Body of pancreas (tissue), 4 donors: ENCODE measurements around the gene IRS1. TPM values are rescaled to one million over a fixed set of nuclear protein-coding genes. Genes with fewer than 3 reads are reported as not detected.

ENCODE experiments used
- ATAC-seq: fragments of 150-250 bp; one replicate; pipeline ENCODE4 v1.9.1; 2016
- DNase-seq, 4 donors: peaks; one replicate each; pipeline ENCODE4 v3.0.0-alpha.2; 2019
- H3K27ac ChIP-seq, 4 donors: fragments of 200-600 bp; sonication (generic); 1 replicate in 3 of 4; 2 replicates in 1 of 4; pipeline versions ENCODE4 v1.5.1 to v1.6.1; 2016 to 2019; ENCODE audit warnings: mild to moderate bottlenecking in 1 of 4, mixed read lengths in 1 of 4, moderate library complexity in 1 of 4
- H3K27me3 ChIP-seq, 2 donors: fragments of 200-600 bp; sonication (generic); one replicate each; pipeline ENCODE4 v1.6.0; 2016; ENCODE audit warnings: mild to moderate bottlenecking in 1 of 2
- H3K36me3 ChIP-seq, 2 donors: fragments of 200-600 bp; sonication (generic); replicated peaks in 1 of 2; 2 replicates each; pipeline ENCODE4 v1.5.1; 2016; ENCODE audit warnings: low read depth in 2 of 2; ENCODE audit not compliant: insufficient read depth in 1 of 2
- H3K4me1 ChIP-seq: fragments of 200-600 bp; sonication (generic); one replicate; pipeline ENCODE4 v1.6.0; 2016
- H3K4me3 ChIP-seq, 2 donors: fragments of 200-600 bp; sonication (generic); 1 replicate in 1 of 2; 2 replicates in 1 of 2; pipeline ENCODE4 v1.5.1; 2016 to 2019
- H3K9me3 ChIP-seq, 3 donors: fragments of 200-600 bp; sonication (generic); 1 replicate in 2 of 3; 2 replicates in 1 of 3; pipeline ENCODE4 v1.5.1; 2016
- POLR2A ChIP-seq, 3 donors: fragments of 450-650 bp; IDR thresholded peaks; one replicate each; pipeline ENCODE4 v1.6.1; 2016; ENCODE audit warnings: antibody characterized with exemption in 3 of 3, mild to moderate bottlenecking in 2 of 3
- whole genome bisulfite sequencing, 2 donors: methylation state at CpG; one replicate each; pipeline ENCODE4 v1.1.5; 2017; 5-methylcytosine and 5-hydroxymethylcytosine counted together
- intact Hi-C: fragments of 100-400 bp; cut with DNase I; formaldehyde crosslinking; loops from one replicate; pipeline ENCODE4 v1.15.1; 2023
- total RNA-seq, 2 donors: library from RNA; depleted of rRNA; stranded (reverse); fragments of >200 nt; gene quantifications; one replicate each; pipeline ENCODE4 v1.1.0, GENCODE V29; 2016
- TF ChIP-seq, protein P1 (sequence below), 7 experiments: fragments of 450-650 bp in 4 of 7; fragments of 200-600 bp in 3 of 7; sonication (generic) in 3 of 7; IDR thresholded peaks; one replicate each; pipeline ENCODE4 v1.5.1; 2016 to 2019; ENCODE audit warnings: antibody characterized with exemption in 7 of 7

IRS1 gene
- total RNA-seq, 2 donors from 2014 or later: 8.2 to 9.6 TPM

DNA sequence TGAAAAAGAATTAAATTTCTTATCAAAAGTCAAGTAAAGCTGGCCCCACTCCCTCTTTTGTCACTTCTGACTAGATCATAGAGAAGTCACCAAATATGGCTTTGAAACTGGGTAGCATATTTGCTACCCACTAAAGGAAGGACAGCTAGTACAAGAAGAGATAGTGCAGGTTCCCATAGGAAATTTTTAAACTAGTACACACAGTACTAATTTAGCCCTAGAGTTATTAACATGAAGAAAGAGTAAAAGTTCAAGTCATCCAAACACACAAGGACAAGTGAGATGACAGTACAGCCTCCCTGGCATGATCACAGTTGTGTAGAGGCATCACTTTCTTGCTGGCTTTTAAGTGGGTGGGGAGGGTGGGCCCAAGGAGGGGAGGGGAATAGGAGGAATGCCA lies 100.9 kb downstream of the IRS1 start:
- Histone ChIP-seq H3K4me3 (no peak overlapping the region), H3K27ac (no peak overlapping the region)
- DNase-seq: no peak

DNA sequence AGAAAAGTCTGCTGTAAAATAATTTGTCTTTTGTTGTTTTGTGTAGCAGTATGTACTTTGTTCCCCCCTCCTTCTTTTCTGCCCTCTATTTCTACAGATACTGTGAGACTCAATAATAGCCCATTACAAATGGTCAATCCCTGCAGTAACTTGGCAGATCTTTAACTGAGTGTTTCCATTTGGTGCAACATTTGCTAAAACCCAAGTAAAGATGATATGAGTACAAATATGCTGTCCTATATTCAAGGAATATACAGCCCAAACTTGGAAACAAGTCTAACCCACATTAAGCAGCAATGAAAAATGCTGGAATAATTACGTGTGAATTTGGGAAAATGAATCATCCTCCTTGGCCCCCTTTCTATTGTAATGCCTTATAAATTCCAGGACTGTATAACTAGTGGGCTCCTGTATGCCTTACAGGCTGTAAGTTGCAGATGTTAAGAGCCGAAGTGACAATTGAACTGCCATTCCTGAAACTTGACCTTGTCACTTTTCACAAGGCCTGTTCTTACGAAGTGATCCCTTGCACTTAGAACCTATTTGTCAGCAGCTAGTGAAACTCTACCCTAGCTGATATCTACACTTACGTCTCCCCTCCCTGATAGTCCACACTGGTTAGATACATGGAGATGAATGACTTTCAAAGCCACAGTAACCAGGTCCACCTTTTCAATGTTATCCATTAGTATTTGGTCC lies 104.9 kb downstream of the IRS1 start:
- TF ChIP-seq, protein P1, sequence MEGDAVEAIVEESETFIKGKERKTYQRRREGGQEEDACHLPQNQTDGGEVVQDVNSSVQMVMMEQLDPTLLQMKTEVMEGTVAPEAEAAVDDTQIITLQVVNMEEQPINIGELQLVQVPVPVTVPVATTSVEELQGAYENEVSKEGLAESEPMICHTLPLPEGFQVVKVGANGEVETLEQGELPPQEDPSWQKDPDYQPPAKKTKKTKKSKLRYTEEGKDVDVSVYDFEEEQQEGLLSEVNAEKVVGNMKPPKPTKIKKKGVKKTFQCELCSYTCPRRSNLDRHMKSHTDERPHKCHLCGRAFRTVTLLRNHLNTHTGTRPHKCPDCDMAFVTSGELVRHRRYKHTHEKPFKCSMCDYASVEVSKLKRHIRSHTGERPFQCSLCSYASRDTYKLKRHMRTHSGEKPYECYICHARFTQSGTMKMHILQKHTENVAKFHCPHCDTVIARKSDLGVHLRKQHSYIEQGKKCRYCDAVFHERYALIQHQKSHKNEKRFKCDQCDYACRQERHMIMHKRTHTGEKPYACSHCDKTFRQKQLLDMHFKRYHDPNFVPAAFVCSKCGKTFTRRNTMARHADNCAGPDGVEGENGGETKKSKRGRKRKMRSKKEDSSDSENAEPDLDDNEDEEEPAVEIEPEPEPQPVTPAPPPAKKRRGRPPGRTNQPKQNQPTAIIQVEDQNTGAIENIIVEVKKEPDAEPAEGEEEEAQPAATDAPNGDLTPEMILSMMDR (IDR thresholded peaks at IDR 0.05): no peak
- no peak for TF ChIP-seq POLR2A (IDR thresholded peaks at IDR 0.05)
- intact Hi-C loops: no loop called here
- Histone ChIP-seq H3K4me1 (peaks cover 5% of the 10 kb centered on the region), H3K27ac (no peak overlapping the region), H3K36me3 (no peaks in the 10 kb centered on the region), H3K4me3 (no peak overlapping the region), H3K27me3 (no peaks in the 10 kb centered on the region), H3K9me3 (no peaks in the 10 kb centered on the region)
- DNase-seq (no peak), ATAC-seq (no peak)
- WGBS, 2 donors: 78 to 80% methylated on average over 4 of the region's 4 CpGs

More for the DNA sequence above, 100.9 kb downstream of the IRS1 start:
- no peak for ATAC-seq
- Histone ChIP-seq H3K9me3 (no peaks in the 10 kb centered on the region), H3K4me1 (no peaks in the 10 kb centered on the region), H3K36me3 (no peaks in the 10 kb centered on the region), H3K27me3 (no peaks in the 10 kb centered on the region)
- TF ChIP-seq POLR2A (IDR thresholded peaks at IDR 0.05): no peak
- TF ChIP-seq, protein P1 (IDR thresholded peaks at IDR 0.05): no peak
- intact Hi-C loops: no loop called here

DNA sequence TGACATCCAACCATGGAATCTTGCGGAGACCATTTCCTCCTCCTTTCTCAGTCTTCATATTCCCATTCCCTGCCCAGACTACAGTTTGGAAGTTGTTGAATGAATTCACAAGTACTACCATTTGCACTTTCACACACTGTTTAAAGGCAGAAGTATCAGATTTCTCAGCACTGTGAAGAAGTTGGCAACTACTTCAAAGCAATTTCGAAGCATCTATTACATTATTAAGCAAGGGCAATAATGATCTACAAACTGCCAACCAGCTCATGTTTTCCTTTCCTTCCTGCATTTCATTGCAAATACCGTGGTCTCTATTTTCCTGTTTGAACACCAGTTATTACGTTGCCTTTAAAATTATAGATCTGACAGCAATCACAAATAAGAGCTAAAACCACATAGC lies 105.5 kb downstream of the IRS1 start:
- Histone ChIP-seq H3K27me3 (no peaks in the 10 kb centered on the region), H3K36me3 (no peaks in the 10 kb centered on the region), H3K9me3 (no peaks in the 10 kb centered on the region), H3K4me3 (no peak overlapping the region), H3K27ac (no peak overlapping the region), H3K4me1 (peaks cover 5% of the 10 kb centered on the region)
- DNase-seq (no peak), ATAC-seq (no peak)
- 57 to 65% methylated on average over 4 of the region's 4 CpGs for WGBS, 2 donors
- intact Hi-C loops: no loop called here
- TF ChIP-seq POLR2A (IDR thresholded peaks at IDR 0.05): no peak
- TF ChIP-seq, protein P1 (IDR thresholded peaks at IDR 0.05): no peak

DNA sequence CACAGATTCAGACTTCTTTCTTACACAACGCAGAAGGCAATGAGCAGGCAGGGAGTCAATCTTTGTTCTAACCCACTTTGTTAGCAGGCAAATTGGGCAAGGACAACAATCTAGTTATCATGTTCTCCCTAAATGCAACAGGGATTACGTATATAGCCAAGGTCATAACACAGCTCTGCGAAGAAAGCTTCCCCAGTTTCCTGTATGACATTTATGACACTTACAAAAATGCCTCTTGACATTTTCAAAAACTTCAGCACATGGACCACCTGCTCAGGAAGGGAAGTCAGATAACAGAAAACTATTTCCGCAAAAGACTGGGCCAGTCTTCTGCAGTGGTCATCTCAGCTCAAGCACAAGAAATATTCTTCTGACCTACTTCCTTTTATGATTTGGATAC lies 106.1 kb downstream of the IRS1 start:
- Histone ChIP-seq H3K4me1 (peaks cover 5% of the 10 kb centered on the region), H3K4me3 (no peak overlapping the region), H3K9me3 (no peaks in the 10 kb centered on the region), H3K27ac (no peak overlapping the region), H3K27me3 (no peaks in the 10 kb centered on the region), H3K36me3 (no peaks in the 10 kb centered on the region)
- intact Hi-C loops: no loop called here
- ATAC-seq (no peak), DNase-seq (no peak)
- 54 to 60% methylated on average over 4 of the region's 4 CpGs for whole genome bisulfite sequencing, 2 donors
- TF ChIP-seq, protein P1 (IDR thresholded peaks at IDR 0.05): no peak
- no peak for TF ChIP-seq POLR2A (IDR thresholded peaks at IDR 0.05)

DNA sequence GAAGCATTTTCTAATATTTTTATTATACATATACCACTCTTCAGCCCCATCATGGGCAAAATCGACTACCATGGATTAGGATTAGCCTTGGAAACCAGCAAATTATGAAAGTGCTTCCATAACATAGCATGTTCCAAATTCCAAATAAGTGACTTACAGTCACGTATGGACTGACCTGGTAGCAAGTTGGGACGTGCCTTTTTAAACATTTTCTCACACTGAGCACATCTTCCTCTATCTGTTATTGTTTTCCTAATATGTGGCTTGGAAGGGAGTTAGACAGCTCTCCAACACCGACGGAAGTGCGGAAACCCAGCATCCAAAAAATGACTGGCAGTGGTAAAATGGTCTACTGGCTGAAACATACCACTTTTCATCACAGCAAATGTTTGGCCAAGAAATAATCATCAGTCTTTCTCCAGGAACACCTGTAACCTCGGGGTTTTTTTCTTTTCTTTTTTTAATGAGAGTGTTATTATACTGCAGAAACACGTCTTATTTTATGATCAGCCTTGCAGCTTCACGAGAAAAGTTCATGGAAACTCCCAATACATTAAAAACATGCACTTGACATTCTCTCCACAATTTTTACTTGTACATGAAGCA lies 107.0 kb downstream of the IRS1 start:
- DNase-seq (no peak), ATAC-seq (no peak)
- Histone ChIP-seq H3K4me3 (no peak overlapping the region), H3K9me3 (no peaks in the 10 kb centered on the region), H3K27ac (no peak overlapping the region), H3K27me3 (no peaks in the 10 kb centered on the region), H3K36me3 (no peaks in the 10 kb centered on the region), H3K4me1 (peaks cover 5% of the 10 kb centered on the region)
- 87 to 89% methylated on average over 9 of the region's 9 CpGs for WGBS, 2 donors
- intact Hi-C loops: no loop called here
- TF ChIP-seq, protein P1 (IDR thresholded peaks at IDR 0.05): no peak
- TF ChIP-seq POLR2A (IDR thresholded peaks at IDR 0.05): no peak
